ENCODE results near the gene OR2T33. TPM values are rescaled to one million over a fixed set of nuclear protein-coding genes. Genes with fewer than 3 reads are reported as not detected.
"Not testable (repeated sequence)": the region's sequence is repeated elsewhere in the genome, so short reads cannot be mapped to it uniquely, and the experiment has no call there.

Gene OR2T33
- not detected in 3 replicates for total RNA-seq
- long read RNA-seq: 0 reads

- H3K36me3 Mint-ChIP-seq (ENCODE audit: low read depth): no peaks in the 10 kb centered on the region
- H3K4me1 Mint-ChIP-seq (ENCODE audit: low read depth): no peaks in the 10 kb centered on the region
- DNase-seq (ENCODE audit: low spot score): no peak
- no peaks in the 10 kb centered on the region for H3K27me3 Mint-ChIP-seq (ENCODE audit: low read depth)
- H3K9me3 Mint-ChIP-seq (ENCODE audit: low read depth): peaks cover 42% of the 10 kb centered on the region
- H3K27ac Mint-ChIP-seq (ENCODE audit: unreplicated experiment): no peak within 1 kb of the TSS
- TF ChIP-seq CTCF (IDR thresholded peaks at IDR 0.05): no peak
- H3K4me3 Mint-ChIP-seq (ENCODE audit: unreplicated experiment): no peak within 1 kb of the TSS
These were observed at the start of gene OR2T33 for GRCh38 chr1:248277876-248278275. TSS of gene OR2T33 (minus strand) at chr1:248277976. CDS start at chr1:248273814, 4,162 bp downstream.

- DNase-seq (ENCODE audit: low spot score): no peak
- no peak within 1 kb of the TSS for H3K27ac Mint-ChIP-seq (ENCODE audit: unreplicated experiment)
- TF ChIP-seq CTCF (IDR thresholded peaks at IDR 0.05): no peak
- peaks cover 62% of the 10 kb centered on the region for H3K9me3 Mint-ChIP-seq (ENCODE audit: low read depth)
- H3K4me1 Mint-ChIP-seq (ENCODE audit: low read depth): no peaks in the 10 kb centered on the region
- H3K4me3 Mint-ChIP-seq (ENCODE audit: unreplicated experiment): no peak within 1 kb of the TSS
- no peaks in the 10 kb centered on the region for H3K27me3 Mint-ChIP-seq (ENCODE audit: low read depth)
- no peaks in the 10 kb centered on the region for H3K36me3 Mint-ChIP-seq (ENCODE audit: low read depth)
These were observed 46.7 kb upstream of the OR2T33 start, which contains the start of gene OR2M7 for GRCh38 chr1:248324468-248324867. TSS of gene OR2M7 (minus strand) at chr1:248324568. CDS start at chr1:248324568, 0 bp downstream.

- TF ChIP-seq CTCF (IDR thresholded peaks at IDR 0.05): no peak
- Mint-ChIP-seq H3K27me3 (ENCODE audit: low read depth) (no peaks in the 10 kb centered on the region), H3K27ac (ENCODE audit: unreplicated experiment) (no peak overlapping the region), H3K9me3 (ENCODE audit: low read depth) (peaks cover 81% of the 10 kb centered on the region), H3K4me3 (ENCODE audit: unreplicated experiment) (no peak overlapping the region), H3K36me3 (ENCODE audit: low read depth) (no peaks in the 10 kb centered on the region), H3K4me1 (ENCODE audit: low read depth) (no peaks in the 10 kb centered on the region)
- no peak for DNase-seq (ENCODE audit: low spot score)
These were observed 39.0 kb upstream of the OR2T33 start for GRCh38 chr1:248316796-248317195.

GRCh38 chr1:248306740-248307139 lies 29.0 kb upstream of the OR2T33 start:
- H3K4me3 Mint-ChIP-seq (ENCODE audit: unreplicated experiment); H3K36me3 Mint-ChIP-seq (ENCODE audit: low read depth); H3K27ac Mint-ChIP-seq (ENCODE audit: unreplicated experiment); H3K4me1 Mint-ChIP-seq (ENCODE audit: low read depth); DNase-seq (ENCODE audit: low spot score); H3K27me3 Mint-ChIP-seq (ENCODE audit: low read depth): not testable (repeated sequence)
- peaks cover 53% of the 10 kb centered on the region for H3K9me3 Mint-ChIP-seq (ENCODE audit: low read depth)

- Mint-ChIP-seq H3K4me3 (ENCODE audit: unreplicated experiment) (no peak overlapping the region), H3K27me3 (ENCODE audit: low read depth) (no peaks in the 10 kb centered on the region), H3K4me1 (ENCODE audit: low read depth) (no peaks in the 10 kb centered on the region), H3K27ac (ENCODE audit: unreplicated experiment) (no peak overlapping the region), H3K9me3 (ENCODE audit: low read depth) (peaks cover 52% of the 10 kb centered on the region), H3K36me3 (ENCODE audit: low read depth) (no peaks in the 10 kb centered on the region)
- DNase-seq (ENCODE audit: low spot score): peak; percentile 58
- TF ChIP-seq CTCF (IDR thresholded peaks at IDR 0.05): no peak
These were observed 28.3 kb upstream of the OR2T33 start for GRCh38 chr1:248306103-248306502.

- H3K36me3 Mint-ChIP-seq (ENCODE audit: low read depth); H3K4me3 Mint-ChIP-seq (ENCODE audit: unreplicated experiment); DNase-seq (ENCODE audit: low spot score); H3K27me3 Mint-ChIP-seq (ENCODE audit: low read depth); H3K4me1 Mint-ChIP-seq (ENCODE audit: low read depth); H3K27ac Mint-ChIP-seq (ENCODE audit: unreplicated experiment): not testable (repeated sequence)
- peaks cover 52% of the 10 kb centered on the region for H3K9me3 Mint-ChIP-seq (ENCODE audit: low read depth)
These were observed 27.9 kb upstream of the OR2T33 start for GRCh38 chr1:248305672-248306071.
